Fibroblast of pulmonary artery (primary cell): ENCODE measurements around the gene RPP25.
"Not testable (repeated sequence)": the region's sequence is repeated elsewhere in the genome, so short reads cannot be mapped to it uniquely, and the experiment has no call there.

Experiments used
- DNase-seq: peaks from one replicate; pipeline ENCODE4 v3.0.0-alpha.2; 2010; ENCODE audit warnings: low read depth
- H3K4me3 ChIP-seq: replicated peaks from 2 replicates; pipeline ENCODE4 v1.5.1; 2011; ENCODE audit warnings: low read depth, mild to moderate bottlenecking, control low read depth, low read length, moderate library complexity
- TF ChIP-seq, protein P1 (sequence below): IDR thresholded peaks from 2 replicates; pipeline ENCODE4 v1.5.1; 2011; ENCODE audit warnings: mild to moderate bottlenecking, control low read depth, low read length, inconsistent platforms; ENCODE audit errors: missing control alignments

Gene RPP25

DNA sequence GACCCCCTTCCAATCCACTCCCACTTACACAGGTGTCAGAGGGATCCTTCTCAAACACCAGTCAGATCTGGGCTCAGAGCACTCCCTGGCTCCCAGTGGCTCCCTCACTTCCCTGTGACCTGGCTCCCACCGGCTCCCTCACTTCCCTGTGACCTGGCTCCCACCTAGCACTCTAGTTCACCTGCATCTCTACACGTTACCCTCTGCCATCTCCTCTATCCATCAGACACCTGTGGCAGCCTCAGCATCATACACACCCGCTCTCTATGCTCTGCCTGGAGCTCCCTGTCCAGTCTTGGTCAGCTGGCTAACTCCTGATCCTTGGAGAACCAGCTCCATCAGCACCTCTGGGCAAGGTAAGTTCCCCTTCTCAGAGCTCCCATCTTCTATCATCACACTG is 5.6 kb downstream of the RPP25 start:
- DNase-seq: no peak
- TF ChIP-seq, protein P1, sequence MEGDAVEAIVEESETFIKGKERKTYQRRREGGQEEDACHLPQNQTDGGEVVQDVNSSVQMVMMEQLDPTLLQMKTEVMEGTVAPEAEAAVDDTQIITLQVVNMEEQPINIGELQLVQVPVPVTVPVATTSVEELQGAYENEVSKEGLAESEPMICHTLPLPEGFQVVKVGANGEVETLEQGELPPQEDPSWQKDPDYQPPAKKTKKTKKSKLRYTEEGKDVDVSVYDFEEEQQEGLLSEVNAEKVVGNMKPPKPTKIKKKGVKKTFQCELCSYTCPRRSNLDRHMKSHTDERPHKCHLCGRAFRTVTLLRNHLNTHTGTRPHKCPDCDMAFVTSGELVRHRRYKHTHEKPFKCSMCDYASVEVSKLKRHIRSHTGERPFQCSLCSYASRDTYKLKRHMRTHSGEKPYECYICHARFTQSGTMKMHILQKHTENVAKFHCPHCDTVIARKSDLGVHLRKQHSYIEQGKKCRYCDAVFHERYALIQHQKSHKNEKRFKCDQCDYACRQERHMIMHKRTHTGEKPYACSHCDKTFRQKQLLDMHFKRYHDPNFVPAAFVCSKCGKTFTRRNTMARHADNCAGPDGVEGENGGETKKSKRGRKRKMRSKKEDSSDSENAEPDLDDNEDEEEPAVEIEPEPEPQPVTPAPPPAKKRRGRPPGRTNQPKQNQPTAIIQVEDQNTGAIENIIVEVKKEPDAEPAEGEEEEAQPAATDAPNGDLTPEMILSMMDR: no peak

DNA sequence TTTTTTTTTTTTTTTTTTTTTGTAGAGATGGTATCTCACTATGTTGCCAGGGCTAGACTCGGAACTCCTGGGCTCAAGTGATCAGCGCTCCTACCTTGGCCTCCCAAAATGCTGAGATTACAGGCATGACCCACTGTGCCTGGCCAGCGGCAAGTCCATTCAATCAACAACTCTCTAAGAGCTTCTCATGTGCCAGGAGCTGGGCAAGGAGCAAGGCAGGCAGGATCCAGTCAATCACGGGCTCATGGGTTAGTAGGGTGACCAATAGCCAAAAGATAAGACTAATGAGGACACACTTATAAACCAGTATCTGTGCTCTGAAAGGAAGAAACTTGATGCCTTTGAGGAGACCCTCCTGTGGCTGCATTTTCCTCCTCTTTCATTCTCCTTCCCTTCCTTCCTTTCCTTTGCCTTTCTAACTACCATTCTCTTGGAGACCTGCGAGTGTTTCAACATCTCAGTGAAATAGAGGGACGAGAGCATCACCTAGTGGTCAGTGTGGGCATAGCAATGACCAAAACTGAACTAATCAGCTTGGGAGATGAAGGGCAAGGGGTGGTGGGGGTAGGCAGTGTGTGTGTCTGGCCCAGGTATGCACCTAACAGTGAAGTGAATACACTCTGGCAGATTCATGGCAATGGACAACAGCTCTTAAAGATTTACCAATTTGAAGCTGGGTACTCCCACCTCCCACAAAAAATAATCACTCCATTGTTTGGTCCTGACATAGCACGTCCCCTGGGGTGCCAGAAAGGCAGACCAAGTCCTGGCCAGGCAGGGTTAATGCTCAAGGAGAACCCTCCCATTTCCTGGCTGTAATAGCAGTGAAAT is 6.3 kb downstream of the RPP25 start:
- no peak overlapping the region for H3K4me3 ChIP-seq
- TF ChIP-seq, protein P1: peak; percentile 100
- DNase-seq: peak; percentile 85

More for the DNA sequence above, 5.6 kb downstream of the RPP25 start:
- H3K4me3 ChIP-seq: no peak overlapping the region

DNA sequence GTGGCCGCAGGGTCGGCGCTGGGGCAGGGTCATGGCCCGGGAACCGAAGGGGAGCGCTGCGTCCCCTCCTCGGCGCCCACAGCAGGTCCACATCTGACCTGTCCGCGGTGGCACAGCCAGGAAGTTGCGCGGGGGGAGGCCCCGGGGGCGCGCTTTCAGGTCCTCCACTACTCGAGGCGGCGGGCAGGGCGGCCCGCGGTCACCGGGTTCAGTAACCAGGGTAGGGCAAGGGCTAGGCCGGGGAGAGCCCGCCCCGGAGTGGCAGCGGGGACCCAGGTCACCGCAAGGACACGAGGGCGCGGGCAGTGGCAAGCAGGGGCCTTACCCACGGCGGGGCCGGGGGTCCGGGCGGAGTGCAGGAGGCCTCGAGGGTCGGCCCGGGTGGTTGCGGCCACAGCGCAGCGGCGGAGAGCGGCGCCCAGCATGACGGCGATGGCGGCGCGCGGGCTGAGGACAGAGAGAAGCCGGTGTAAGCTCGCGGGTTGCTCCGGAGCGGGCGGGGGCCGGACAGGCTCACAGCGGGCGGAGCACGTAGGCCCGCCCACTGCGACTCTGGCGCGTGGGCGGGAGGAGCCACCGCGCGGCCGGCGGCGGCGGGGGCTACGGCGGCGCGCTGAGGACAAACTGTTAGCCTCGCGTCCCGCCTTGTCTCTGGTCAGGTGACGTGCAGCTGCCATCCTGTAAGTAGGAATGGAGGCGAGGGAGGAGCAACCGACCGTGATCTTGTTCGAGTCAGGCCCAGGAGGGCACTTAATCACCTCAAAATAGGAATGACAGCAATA is 18.8 kb downstream of the RPP25 start, which contains the start of gene COX5A:
Gene COX5A, minus strand, starts transcription at position 484 of the 782 bp plus-strand sequence. Its CDS starts 59 bp downstream, at position 425.
- peak within 1 kb of the TSS; percentile 90 for H3K4me3 ChIP-seq
- TF ChIP-seq, protein P1: no peak
- DNase-seq: peak; percentile 97

DNA sequence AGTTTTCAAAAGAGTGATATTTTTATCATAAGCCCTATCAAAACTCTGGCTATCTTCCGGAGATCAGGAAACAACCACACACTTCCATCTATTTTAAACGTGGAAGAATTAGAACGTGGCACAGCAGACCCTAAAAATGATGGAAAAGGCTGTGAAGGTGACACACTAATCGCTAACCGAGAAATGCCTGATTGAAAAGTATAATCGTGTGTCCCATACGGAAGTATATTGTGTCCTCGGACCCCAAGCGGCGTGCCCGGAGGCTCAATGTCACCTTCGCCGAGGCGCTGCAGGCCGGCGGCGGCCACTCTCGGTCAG is 19.3 kb downstream of the RPP25 start:
- DNase-seq: no peak
- TF ChIP-seq, protein P1: no peak
- peak overlapping the region; percentile 90 for H3K4me3 ChIP-seq

DNA sequence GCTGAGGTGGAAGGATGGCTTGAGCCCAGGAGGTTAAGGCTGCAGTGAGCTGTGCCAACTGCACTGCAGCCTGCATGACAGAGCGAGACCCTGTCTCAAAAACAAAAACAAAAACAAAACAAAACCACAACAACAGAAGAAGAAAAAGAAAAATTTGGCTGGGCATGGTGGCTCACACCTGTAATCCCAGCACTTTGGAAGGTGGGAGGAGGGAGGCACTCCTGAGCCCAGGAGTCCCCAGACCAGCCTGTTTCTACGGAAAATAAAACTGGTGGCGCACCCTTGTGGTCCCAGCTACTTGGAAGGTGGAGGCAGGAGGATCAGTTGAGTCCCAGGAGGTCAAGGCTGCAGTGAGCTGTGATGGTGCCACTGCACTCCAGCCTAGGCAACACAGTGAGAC is 21.4 kb downstream of the RPP25 start:
- DNase-seq: not testable (repeated sequence)

DNA sequence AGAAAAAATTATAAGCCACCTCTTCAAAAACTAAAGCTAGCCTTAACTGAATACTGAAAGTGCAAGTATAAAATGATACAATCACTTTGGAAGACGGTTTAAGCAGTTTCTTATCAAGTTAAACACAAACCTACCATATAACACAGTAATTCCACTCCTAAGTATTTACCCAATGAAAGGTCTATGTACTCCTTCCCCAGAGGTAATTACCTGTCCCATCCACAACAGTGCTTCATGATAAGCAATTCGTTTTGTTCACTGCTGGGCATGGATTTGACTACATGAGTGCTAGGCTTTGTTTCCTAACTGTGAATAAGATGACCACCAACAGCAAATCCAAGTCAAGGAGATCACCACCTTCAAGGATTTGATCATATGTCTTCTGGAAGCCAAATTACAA is 23.0 kb downstream of the RPP25 start:
- TF ChIP-seq, protein P1: no peak
- H3K4me3 ChIP-seq: no peak overlapping the region
- no peak for DNase-seq

More for the DNA sequence above, 21.4 kb downstream of the RPP25 start:
- H3K4me3 ChIP-seq: not testable (repeated sequence)

DNA sequence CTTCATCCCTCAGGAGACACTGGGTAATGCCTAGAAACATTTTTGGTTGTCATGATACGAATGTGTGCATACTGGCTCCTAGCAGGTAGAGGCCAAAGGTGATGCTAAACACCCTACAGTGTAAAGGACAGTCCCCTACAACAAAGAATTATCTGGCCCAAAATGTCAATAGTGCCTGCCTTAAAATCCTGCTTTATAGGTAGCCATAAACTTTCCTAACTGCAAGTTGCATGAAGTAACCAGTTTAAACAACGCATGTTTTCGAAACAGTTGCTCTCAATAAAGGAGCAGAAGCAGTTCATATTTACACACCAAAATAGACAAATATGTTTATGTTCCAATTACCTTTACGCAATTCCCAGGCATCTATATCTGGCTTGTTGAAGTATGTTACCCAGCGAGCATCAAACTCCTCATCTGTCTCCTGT is 27.8 kb downstream of the RPP25 start:
- TF ChIP-seq, protein P1: no peak
- no peak for DNase-seq
- H3K4me3 ChIP-seq: no peak overlapping the region
